ENCODE measurements around the gene POC1B.

POC1B gene

GRCh38 chr12:89507015-89507824, 18.6 kb downstream of the POC1B start:
- no peak for DNase-seq (ENCODE audit: insufficient read length)
- FAIRE-seq = no peak
- TF ChIP-seq POLR2A (IDR thresholded peaks at IDR 0.05; ENCODE audit: low read depth, low read length) (no peak), POLR2AphosphoS5 (IDR thresholded peaks at IDR 0.05; ENCODE audit: low read depth, low read length) (no peak), TAF1 (IDR thresholded peaks at IDR 0.05; ENCODE audit: borderline replicate concordance, low read depth, low read length) (no peak)

GRCh38 chr12:89506050-89506449, 19.8 kb downstream of the POC1B start:
- DNase-seq (ENCODE audit: insufficient read length) (no peak), FAIRE-seq (no peak)
- no peak for TF ChIP-seq POLR2AphosphoS5 (IDR thresholded peaks at IDR 0.05; ENCODE audit: low read depth, low read length)
- no peak for TF ChIP-seq TAF1 (IDR thresholded peaks at IDR 0.05; ENCODE audit: borderline replicate concordance, low read depth, low read length)
- no peak for TF ChIP-seq POLR2A (IDR thresholded peaks at IDR 0.05; ENCODE audit: low read depth, low read length)

- TF ChIP-seq TAF1 (IDR thresholded peaks at IDR 0.05; ENCODE audit: borderline replicate concordance, low read depth, low read length) (no peak), POLR2AphosphoS5 (IDR thresholded peaks at IDR 0.05; ENCODE audit: low read depth, low read length) (no peak), POLR2A (IDR thresholded peaks at IDR 0.05; ENCODE audit: low read depth, low read length) (no peak)
- DNase-seq (ENCODE audit: insufficient read length) (no peak), FAIRE-seq (no peak)
Observed at GRCh38 chr12:89504560-89505346, 21.1 kb downstream of the POC1B start.

DNA sequence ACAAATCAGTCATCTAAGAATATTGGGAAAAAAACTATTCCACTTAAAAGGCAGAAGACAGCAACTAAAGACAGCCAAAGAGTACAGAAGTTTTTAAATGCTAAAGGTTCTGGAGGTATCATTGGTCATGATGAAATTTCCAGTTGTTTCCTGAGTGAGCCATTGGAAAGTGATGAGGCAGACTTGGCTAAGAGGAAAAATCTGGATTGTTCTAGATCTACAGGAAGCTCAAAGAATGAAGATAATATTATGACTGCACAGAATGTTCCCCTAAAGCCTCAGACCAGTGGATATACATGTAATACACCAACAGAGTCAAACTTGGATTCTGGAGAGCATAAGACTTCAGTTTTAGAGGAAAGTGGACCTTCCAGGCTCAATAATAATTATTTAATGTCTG, 24.1 kb downstream of the POC1B start:
- DNase-seq (ENCODE audit: insufficient read length) (no peak), FAIRE-seq (no peak)
- TF ChIP-seq POLR2AphosphoS5 (IDR thresholded peaks at IDR 0.05; ENCODE audit: low read depth, low read length) = no peak
- no peak for TF ChIP-seq POLR2A (IDR thresholded peaks at IDR 0.05; ENCODE audit: low read depth, low read length)
- no peak for TF ChIP-seq TAF1 (IDR thresholded peaks at IDR 0.05; ENCODE audit: borderline replicate concordance, low read depth, low read length)

DNA sequence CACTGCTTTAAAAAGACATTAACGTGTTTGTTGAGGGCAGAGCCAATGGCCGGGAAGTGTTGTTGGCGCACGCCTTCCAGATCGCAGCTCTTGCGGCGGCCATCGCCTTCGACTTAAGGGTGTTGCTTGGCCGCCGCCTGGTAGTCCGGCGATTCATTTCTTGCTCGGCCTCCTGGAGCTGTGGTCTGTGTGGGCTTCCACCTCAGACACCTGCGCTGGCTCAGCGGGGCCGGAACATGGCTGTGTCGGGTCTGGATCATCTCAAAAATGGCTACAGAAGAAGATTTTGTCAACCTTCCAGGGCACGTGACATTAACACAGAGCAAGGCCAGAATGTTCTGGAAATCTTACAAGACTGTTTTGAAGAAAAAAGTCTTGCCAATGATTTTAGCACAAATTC, 26.0 kb downstream of the POC1B start:
- TF ChIP-seq POLR2A (IDR thresholded peaks at IDR 0.05; ENCODE audit: low read depth, low read length) (no peak), TAF1 (IDR thresholded peaks at IDR 0.05; ENCODE audit: borderline replicate concordance, low read depth, low read length) (no peak), POLR2AphosphoS5 (IDR thresholded peaks at IDR 0.05; ENCODE audit: low read depth, low read length) (no peak)
- no peak for DNase-seq (ENCODE audit: insufficient read length)
- FAIRE-seq = no peak

DNA sequence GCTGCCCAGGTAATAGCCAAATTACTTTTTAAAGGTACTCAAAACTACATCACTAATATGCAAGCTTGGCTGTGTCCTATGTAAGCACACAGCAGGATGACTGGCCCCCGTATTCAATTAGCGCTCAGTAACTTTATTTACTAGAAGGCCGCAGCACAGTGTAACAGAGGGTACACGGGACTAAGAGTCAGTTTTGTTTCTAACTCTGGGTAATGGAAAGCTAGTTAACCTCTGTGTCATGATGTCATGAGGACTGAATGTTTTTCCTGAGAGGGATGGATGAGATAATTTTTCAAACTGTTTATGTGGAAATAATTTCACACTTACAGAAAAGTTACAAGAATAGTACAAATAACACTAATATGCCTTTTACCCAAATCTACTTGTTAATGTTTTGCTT, 28.4 kb downstream of the POC1B start:
- DNase-seq (ENCODE audit: insufficient read length) (no peak), FAIRE-seq (no peak)
- no peak for TF ChIP-seq POLR2A (IDR thresholded peaks at IDR 0.05; ENCODE audit: low read depth, low read length)
- TF ChIP-seq TAF1 (IDR thresholded peaks at IDR 0.05; ENCODE audit: borderline replicate concordance, low read depth, low read length) = no peak
- TF ChIP-seq POLR2AphosphoS5 (IDR thresholded peaks at IDR 0.05; ENCODE audit: low read depth, low read length) = no peak

DNA sequence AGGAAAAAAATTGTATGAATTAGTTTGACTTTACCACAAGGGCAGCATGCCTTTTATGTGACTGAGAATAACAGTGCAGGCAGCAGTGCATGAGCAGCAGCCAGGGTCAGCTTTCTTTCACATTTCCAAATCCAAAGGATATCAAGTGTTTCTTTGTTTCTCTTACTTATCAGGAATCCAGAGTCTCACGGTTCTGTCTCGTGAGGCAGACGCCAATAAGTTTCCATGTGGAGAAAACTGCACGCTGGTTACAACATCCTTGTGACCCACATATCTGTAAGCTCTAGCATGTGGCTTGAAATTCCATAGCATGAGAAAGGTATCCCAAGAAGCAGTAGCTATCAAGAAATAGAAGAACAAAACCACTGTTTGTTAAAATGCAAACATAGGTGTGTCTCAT, 28.8 kb downstream of the POC1B start:
- DNase-seq (ENCODE audit: insufficient read length) (no peak), FAIRE-seq (no peak)
- no peak for TF ChIP-seq POLR2AphosphoS5 (IDR thresholded peaks at IDR 0.05; ENCODE audit: low read depth, low read length)

DNA sequence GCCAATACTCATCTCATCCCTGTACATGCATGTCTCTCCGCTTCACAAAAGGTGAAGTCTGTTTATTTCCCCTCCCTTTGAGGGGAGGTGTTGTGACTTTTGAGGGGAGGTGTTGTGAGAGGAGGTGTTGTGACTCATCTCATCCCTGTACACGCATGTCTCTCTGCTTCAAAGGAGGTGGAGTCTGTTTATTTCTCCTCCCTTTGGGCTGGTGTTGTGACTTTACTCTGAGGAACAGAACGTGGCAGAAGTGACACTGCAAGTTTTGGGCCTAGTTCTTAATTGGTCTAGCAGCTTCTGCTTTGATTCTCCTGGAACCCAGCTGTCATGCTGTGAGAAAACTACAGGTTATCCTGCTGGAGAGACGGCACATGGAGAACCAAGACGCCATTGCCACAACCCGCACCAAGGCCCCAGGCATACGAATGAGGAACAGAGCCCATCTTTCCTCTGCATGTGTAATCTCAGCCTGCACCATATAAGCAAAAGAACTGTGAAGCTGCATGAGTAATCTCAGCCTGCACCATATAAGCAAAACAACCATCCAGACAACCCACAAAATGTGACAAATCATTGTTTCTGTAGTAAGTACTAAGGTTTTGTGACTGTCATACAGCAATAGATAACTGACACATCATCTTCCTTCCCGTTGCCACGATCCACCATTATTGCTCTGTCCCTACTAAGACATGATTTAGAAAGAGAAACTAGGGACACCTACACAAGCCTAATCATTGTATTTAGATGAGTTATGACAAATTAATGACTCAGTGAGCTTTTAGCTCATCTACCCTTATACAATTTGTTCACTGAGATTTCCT, 31.2 kb downstream of the POC1B start:
- DNase-seq (ENCODE audit: insufficient read length) (no peak), FAIRE-seq (peak; percentile 36)
- TF ChIP-seq TAF1 (IDR thresholded peaks at IDR 0.05; ENCODE audit: borderline replicate concordance, low read depth, low read length) (no peak), POLR2AphosphoS5 (IDR thresholded peaks at IDR 0.05; ENCODE audit: low read depth, low read length) (no peak), POLR2A (IDR thresholded peaks at IDR 0.05; ENCODE audit: low read depth, low read length) (no peak)

- TF ChIP-seq POLR2A (IDR thresholded peaks at IDR 0.05; ENCODE audit: low read depth, low read length) (no peak), TAF1 (IDR thresholded peaks at IDR 0.05; ENCODE audit: borderline replicate concordance, low read depth, low read length) (no peak), POLR2AphosphoS5 (IDR thresholded peaks at IDR 0.05; ENCODE audit: low read depth, low read length) (no peak)
- DNase-seq (ENCODE audit: insufficient read length) (no peak), FAIRE-seq (no peak)
Observed at GRCh38 chr12:89493670-89494302, 32.1 kb downstream of the POC1B start.

- DNase-seq (ENCODE audit: insufficient read length) = no peak
- no peak for FAIRE-seq
- TF ChIP-seq POLR2A (IDR thresholded peaks at IDR 0.05; ENCODE audit: low read depth, low read length) = no peak
- no peak for TF ChIP-seq TAF1 (IDR thresholded peaks at IDR 0.05; ENCODE audit: borderline replicate concordance, low read depth, low read length)
- TF ChIP-seq POLR2AphosphoS5 (IDR thresholded peaks at IDR 0.05; ENCODE audit: low read depth, low read length) = no peak
Observed at GRCh38 chr12:89492883-89493282, 33.0 kb downstream of the POC1B start.

GRCh38 chr12:89490922-89491321, 34.9 kb downstream of the POC1B start:
- FAIRE-seq (no peak), DNase-seq (ENCODE audit: insufficient read length) (no peak)
- TF ChIP-seq POLR2AphosphoS5 (IDR thresholded peaks at IDR 0.05; ENCODE audit: low read depth, low read length) (no peak), TAF1 (IDR thresholded peaks at IDR 0.05; ENCODE audit: borderline replicate concordance, low read depth, low read length) (no peak), POLR2A (IDR thresholded peaks at IDR 0.05; ENCODE audit: low read depth, low read length) (no peak)

Measured in GM12892 (cell line).